Spleen (tissue), 11 donors: ENCODE data around the gene IL24. TPM values are rescaled to one million over a fixed set of nuclear protein-coding genes. Genes with fewer than 3 reads are reported as not detected.
A peak's percentile ranks its signal among the peaks of the same experiment; 100 is the strongest.

Source experiments
- DNase-seq: peaks from one replicate; pipeline ENCODE4 v3.0.0-alpha.2; 2020
- H3K27ac ChIP-seq, 8 donors: fragments of 200-600 bp; sonication (generic) in 7 of 8; 1 replicate in 4 of 8; 2 replicates in 4 of 8; pipeline versions ENCODE4 v1.5.0 to v1.8.0; 2016 to 2021; ENCODE audit warnings: inconsistent platforms in 4 of 8, mild to moderate bottlenecking in 4 of 8, moderate library complexity in 1 of 8
- H3K27me3 ChIP-seq, 7 donors: fragments of 200-600 bp; sonication (generic) in 6 of 7; replicated peaks in 1 of 7; 1 replicate in 4 of 7; 2 replicates in 3 of 7; pipeline versions ENCODE4 v1.5.0 to v1.8.0; 2016 to 2021; ENCODE audit warnings: inconsistent platforms in 3 of 7, mild to moderate bottlenecking in 1 of 7
- H3K36me3 ChIP-seq, 6 donors: fragments of 200-600 bp; sonication (generic) in 5 of 6; 1 replicate in 4 of 6; 2 replicates in 2 of 6; pipeline versions ENCODE4 v1.5.0 to v1.8.0; 2016 to 2021; ENCODE audit warnings: inconsistent platforms in 2 of 6
- H3K4me1 ChIP-seq, 6 donors: fragments of 200-600 bp; sonication (generic) in 5 of 6; 1 replicate in 3 of 6; 2 replicates in 3 of 6; pipeline versions ENCODE4 v1.5.0 to v1.8.0; 2016 to 2021; ENCODE audit warnings: inconsistent platforms in 3 of 6
- H3K4me3 ChIP-seq, 8 donors: fragments of 200-600 bp; sonication (generic) in 7 of 8; 1 replicate in 4 of 8; 2 replicates in 4 of 8; pipeline versions ENCODE4 v1.5.0 to v1.8.0; 2016 to 2021; ENCODE audit warnings: inconsistent platforms in 4 of 8, mild to moderate bottlenecking in 4 of 8, moderate library complexity in 2 of 8
- H3K9me3 ChIP-seq, 8 donors: fragments of 200-600 bp; sonication (generic) in 7 of 8; 1 replicate in 4 of 8; 2 replicates in 4 of 8; pipeline versions ENCODE4 v1.5.0 to v1.8.0; 2016 to 2021; ENCODE audit warnings: inconsistent platforms in 4 of 8
- CTCF ChIP-seq, 11 experiments: fragments of 200-600 bp in 7 of 11; fragments of 450-650 bp in 4 of 11; sonication (generic) in 4 of 11; IDR thresholded peaks in 8 of 11; conservative IDR thresholded peaks in 3 of 11; 1 replicate in 7 of 11; 2 replicates in 4 of 11; pipeline versions ENCODE4 v1.4.0 to v1.8.0; 2016 to 2021; ENCODE audit warnings: antibody characterized with exemption in 11 of 11, inconsistent platforms in 4 of 11, mild to moderate bottlenecking in 1 of 11
- POLR2A ChIP-seq, 3 donors: fragments of 450-650 bp; IDR thresholded peaks; one replicate each; pipeline ENCODE4 v1.5.1; 2017; ENCODE audit warnings: antibody characterized with exemption in 3 of 3, mild to moderate bottlenecking in 1 of 3
- POLR2AphosphoS5 ChIP-seq, 3 donors: sonication (generic); formaldehyde crosslinking; IDR thresholded peaks; one replicate each; pipeline ENCODE4 v1.5.1; 2017; ENCODE audit warnings: antibody characterized with exemption in 3 of 3
- WGBS, 5 donors: extraction: QIAGEN DNeasy Blood & Tissue Kit in 3 of 5; methylation state at CpG; one replicate each; pipeline versions ENCODE4 v1.1.5 to v1.1.7; 2013 to 2018; 5-methylcytosine and 5-hydroxymethylcytosine counted together
- intact Hi-C: fragments of 100-400 bp; cut with DNase I; formaldehyde crosslinking; loops from one replicate; pipeline ENCODE4 v1.15.0; 2023; ENCODE audit warnings: low total_unique reads
- polyA plus RNA-seq, 3 donors: library from polyadenylated mRNA; stranded (reverse); fragments of 200-250 nt; gene quantifications; one replicate each; pipeline ENCODE4 v1.2.1, GENCODE V29; 2013
- total RNA-seq, 7 donors: library from RNA; depleted of rRNA in 3 of 7; stranded (reverse); fragments of >200 nt in 3 of 7; fragmentation: NEBNext Ultra II Directional in 4 of 7; extraction: Animal tissue kit (Norgen Biotek cat#: 25700) in 4 of 7; gene quantifications; one replicate each; pipeline versions ENCODE4 v1.1.0 to v1.2.1, GENCODE V29; 2016 to 2021
- donor health status: healthy with polysubstance abuse.
- donor health status: DM: no; HTN: no; CAD: no; lungs with moderate emphysema.
- donor health status: DM: no; HTN: no; CAD: no.
- donor health status: Bipolar disorder and iron deficiency.
- donor health status: healthy.
- donor health status: DM: no; HTN: no; CAD: no.
- donor health status: DM: yes; HTN: yes; CAD: no.

IL24 gene
- total and polyA plus RNA-seq, 10 donors, result 0.30 to 2.0 (median 1.2) TPM; not detected in 5

DNA sequence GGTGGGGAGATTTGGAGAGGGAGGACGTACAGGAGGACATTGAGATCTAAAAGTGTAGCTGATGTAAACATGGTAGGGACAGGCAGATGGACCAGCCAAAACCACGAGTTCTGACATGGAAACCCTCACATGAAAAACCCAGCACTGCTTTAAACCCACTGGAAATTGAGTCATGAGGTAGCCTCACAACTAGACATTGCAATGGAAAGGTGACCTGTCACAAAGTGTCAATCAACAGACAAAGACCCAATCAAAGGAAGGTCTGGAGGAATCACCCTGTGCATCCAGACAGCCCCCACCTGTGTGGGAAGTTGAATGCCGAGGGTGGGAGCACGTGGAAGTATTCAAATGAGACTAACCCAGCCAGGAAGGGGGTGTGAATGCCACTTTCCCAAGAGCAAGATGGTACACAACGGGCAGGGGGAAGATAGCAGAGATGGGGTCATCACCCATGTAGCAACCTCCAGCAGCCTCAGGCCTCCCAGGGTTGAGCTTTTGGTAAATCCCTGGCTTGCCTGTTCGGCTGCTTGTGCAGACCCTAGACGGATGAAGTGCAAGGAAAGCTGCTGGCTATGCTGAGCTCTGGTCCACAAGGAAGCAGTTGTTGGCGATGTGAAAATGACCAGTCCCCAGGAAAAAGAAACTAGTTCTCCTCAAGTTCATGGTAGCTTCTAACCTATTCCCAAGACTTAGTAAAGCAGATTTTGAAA is 18.9 kb downstream of the IL24 start:
- peak; percentile 41 for DNase-seq
- peak overlapping the region in 6 of 8 donors; percentile 55 to 97 (median 92) for H3K27ac ChIP-seq
- H3K27me3 ChIP-seq, result no peaks in the 10 kb centered on the region
- peak overlapping the region; percentile 1 to 74 (median 49) for H3K4me3 ChIP-seq
- H3K36me3 ChIP-seq, result peaks cover 0 to 82% (median 10%) of the 10 kb centered on the region in 6 donors
- 62 to 71% (median 63%) methylated on average over 8 of the region's 8 CpGs for WGBS, 5 donors
- peaks cover 20 to 82% (median 65%) of the 10 kb centered on the region in 6 donors for H3K4me1 ChIP-seq
- no peak for TF ChIP-seq CTCF (IDR thresholded peaks at IDR 0.05 in 8 of 11, conservative IDR thresholded peaks at IDR 0.05 in 3 of 11)
- TF ChIP-seq POLR2AphosphoS5 (IDR thresholded peaks at IDR 0.05), result no peak
- no peak for TF ChIP-seq POLR2A (IDR thresholded peaks at IDR 0.05)
- intact Hi-C loops, result loop anchor here (10.0 kb wide), 1 partner anchor 281 kb away; the partner anchor contains the start of gene DYRK3
- no peaks in the 10 kb centered on the region for H3K9me3 ChIP-seq

GRCh38 chr1:206918076-206918475 is 20.8 kb downstream of the IL24 start:
- peak; percentile 70 for DNase-seq
- peak overlapping the region; percentile 8 to 74 (median 50) for H3K4me3 ChIP-seq
- intact Hi-C loops, result loop anchor here (10.0 kb wide), 1 partner anchor 283 kb away; the partner anchor contains the start of gene DYRK3

DNA sequence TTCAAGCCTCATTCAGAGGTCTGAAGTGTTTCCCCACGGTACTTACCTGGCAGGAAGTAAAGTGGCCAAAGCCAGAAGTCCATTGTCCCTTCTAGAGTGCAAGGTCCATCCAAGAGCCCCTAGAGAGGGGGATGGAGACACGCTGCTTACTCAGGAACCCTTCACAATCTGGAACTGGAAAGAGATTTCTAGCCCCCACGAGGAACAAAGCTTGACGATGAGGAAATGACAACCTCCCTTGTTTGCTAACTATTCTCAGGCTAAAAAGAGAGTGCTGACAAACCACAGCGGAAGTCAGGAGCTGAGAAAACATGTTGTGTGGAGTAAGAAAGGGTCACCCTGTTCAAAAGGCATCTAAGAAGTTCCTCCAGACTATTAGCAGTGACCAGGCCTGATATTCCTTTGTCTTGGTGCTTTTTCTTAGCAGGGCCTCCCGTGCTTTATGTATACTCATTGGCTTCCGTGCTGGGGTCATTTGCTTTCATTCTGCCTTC is 24.6 kb downstream of the IL24 start, which contains the start of gene FCMR:
Gene FCMR, minus strand, starts transcription at position 170 of the 494 bp plus-strand sequence. Its CDS starts 87 bp downstream, at position 83.
- intact Hi-C loops, result no loop called here
- Histone ChIP-seq H3K27ac (peak within 1 kb of the TSS; percentile 89 to 97 (median 93)), H3K9me3 (no peaks in the 10 kb centered on the region), H3K27me3 (no peaks in the 10 kb centered on the region), H3K4me3 (peak within 1 kb of the TSS; percentile 40 to 74 (median 50)), H3K36me3 (peaks cover 0 to 26% (median 0%) of the 10 kb centered on the region in 6 donors), H3K4me1 (peaks cover 14 to 81% (median 51%) of the 10 kb centered on the region in 6 donors)
- 13 to 34% (median 19%) methylated on average over 7 of the region's 7 CpGs for WGBS, 5 donors
- no peak for DNase-seq
- peak; percentile 74 to 90 (median 78) for TF ChIP-seq POLR2A (IDR thresholded peaks at IDR 0.05)
- TF ChIP-seq CTCF (IDR thresholded peaks at IDR 0.05 in 8 of 11, conservative IDR thresholded peaks at IDR 0.05 in 3 of 11), result no peak
- TF ChIP-seq POLR2AphosphoS5 (IDR thresholded peaks at IDR 0.05), result peak in 1 of 3 donors; percentile 97

More at GRCh38 chr1:206918076-206918475, 20.8 kb downstream of the IL24 start:
- no peaks in the 10 kb centered on the region for H3K27me3 ChIP-seq
- 42 to 62% (median 51%) methylated on average over 3 of the region's 3 CpGs for WGBS, 5 donors
- H3K9me3 ChIP-seq, result no peaks in the 10 kb centered on the region
- H3K36me3 ChIP-seq, result peaks cover 0 to 63% (median 2%) of the 10 kb centered on the region in 6 donors
- H3K4me1 ChIP-seq, result peaks cover 16 to 81% (median 59%) of the 10 kb centered on the region in 6 donors
- peak overlapping the region in 7 of 8 donors; percentile 10 to 97 (median 89) for H3K27ac ChIP-seq
- TF ChIP-seq POLR2AphosphoS5 (IDR thresholded peaks at IDR 0.05) (peak in 1 of 3 donors; percentile 31), POLR2A (IDR thresholded peaks at IDR 0.05) (no peak)

GRCh38 chr1:206922524-206922923 is 25.3 kb downstream of the IL24 start:
- peaks cover 14 to 81% (median 47%) of the 10 kb centered on the region in 6 donors for H3K4me1 ChIP-seq
- H3K4me3 ChIP-seq, result peak overlapping the region in 5 of 8 donors; percentile 48 to 74 (median 60)
- H3K36me3 ChIP-seq, result peaks cover 0 to 19% (median 0%) of the 10 kb centered on the region in 6 donors
- intact Hi-C loops, result no loop called here
- WGBS, 5 donors, result 25 to 60% (median 36%) methylated on average over 1 of the region's 1 CpG
- H3K9me3 ChIP-seq, result no peaks in the 10 kb centered on the region
- DNase-seq, result no peak
- TF ChIP-seq CTCF (IDR thresholded peaks at IDR 0.05 in 8 of 11, conservative IDR thresholded peaks at IDR 0.05 in 3 of 11) (no peak), POLR2AphosphoS5 (IDR thresholded peaks at IDR 0.05) (no peak), POLR2A (IDR thresholded peaks at IDR 0.05) (no peak)
- H3K27ac ChIP-seq, result peak overlapping the region; percentile 89 to 97 (median 93)
- no peaks in the 10 kb centered on the region for H3K27me3 ChIP-seq
